Neuronal stem cell (in vitro differentiated cells): ENCODE measurements around the gene AADAT. TPM values are rescaled to one million over a fixed set of nuclear protein-coding genes. Genes with fewer than 3 reads are reported as not detected.

ENCODE experiments used
- DNase-seq: peaks from one replicate; pipeline ENCODE4 v3.0.0-alpha.2; 2013; ENCODE audit warnings: low spot score
- H2AFZ ChIP-seq: one replicate; pipeline ENCODE4 v1.6.1; 2013; ENCODE audit warnings: mild to moderate bottlenecking, low read length, inconsistent platforms
- H2AK5ac ChIP-seq: 2 replicates; pipeline ENCODE4 v1.6.1; 2013; ENCODE audit warnings: low read depth, mild to moderate bottlenecking, inconsistent platforms, low read length, moderate library complexity, mixed read lengths
- H2BK120ac ChIP-seq: 2 replicates; pipeline ENCODE4 v1.6.1; 2013; ENCODE audit warnings: low read depth, mild to moderate bottlenecking, inconsistent platforms, low read length, moderate library complexity, mixed read lengths
- H2BK12ac ChIP-seq: one replicate; pipeline ENCODE4 v1.6.1; 2013; ENCODE audit warnings: low read length, inconsistent platforms
- H2BK15ac ChIP-seq: 2 replicates; pipeline ENCODE4 v1.6.1; 2013; ENCODE audit warnings: mild to moderate bottlenecking, low read length, inconsistent platforms, mixed read lengths
- H2BK5ac ChIP-seq: one replicate; pipeline ENCODE4 v1.6.1; 2013; ENCODE audit warnings: inconsistent platforms, mild to moderate bottlenecking, low read length, moderate library complexity
- H3K14ac ChIP-seq: one replicate; pipeline ENCODE4 v1.6.1; 2013; ENCODE audit warnings: low read length, inconsistent platforms
- H3K18ac ChIP-seq: 2 replicates; pipeline ENCODE4 v1.6.1; 2013; ENCODE audit warnings: low read length, inconsistent platforms
- H3K23ac ChIP-seq: 2 replicates; pipeline ENCODE4 v1.6.1; 2013; ENCODE audit warnings: low read depth, mild to moderate bottlenecking, mixed read lengths, low read length, inconsistent platforms; ENCODE audit not compliant: poor library complexity
- H3K27ac ChIP-seq: replicated peaks from 3 replicates; pipeline ENCODE4 v1.5.1; 2013; ENCODE audit warnings: low read length, inconsistent platforms
- H3K27me3 ChIP-seq, 3 experiments: 2 replicates each; pipeline ENCODE4 v1.6.1; 2013; ENCODE audit warnings: low read length in 3 of 3, mild to moderate bottlenecking in 2 of 3, inconsistent platforms in 1 of 3, low read depth in 1 of 3, mixed read lengths in 1 of 3, moderate library complexity in 1 of 3; ENCODE audit not compliant: control insufficient read depth in 3 of 3, insufficient read depth in 3 of 3
- H3K36me3 ChIP-seq, 2 donors: replicated peaks in 1 of 2; 2 replicates each; pipeline ENCODE4 v1.6.1; 2013; ENCODE audit warnings: low read length in 2 of 2; ENCODE audit not compliant: control insufficient read depth in 2 of 2, insufficient read depth in 2 of 2
- H3K4ac ChIP-seq: 2 replicates; pipeline ENCODE4 v1.6.1; 2013; ENCODE audit warnings: inconsistent platforms, mild to moderate bottlenecking, low read length, moderate library complexity
- H3K4me1 ChIP-seq, 2 donors: 1 replicate in 1 of 2; 2 replicates in 1 of 2; pipeline ENCODE4 v1.6.1; 2013; ENCODE audit warnings: low read length in 2 of 2, low read depth in 1 of 2; ENCODE audit not compliant: control insufficient read depth in 2 of 2, insufficient read depth in 1 of 2
- H3K4me2 ChIP-seq: one replicate; pipeline ENCODE4 v1.6.1; 2013; ENCODE audit warnings: mild to moderate bottlenecking, low read length, inconsistent platforms; ENCODE audit not compliant: insufficient read depth, poor library complexity, severe bottlenecking
- H3K4me3 ChIP-seq, 2 donors: 2 replicates each; pipeline ENCODE4 v1.5.1; 2013; ENCODE audit warnings: low read length in 2 of 2, mild to moderate bottlenecking in 2 of 2, inconsistent platforms in 1 of 2, moderate library complexity in 1 of 2
- H3K79me1 ChIP-seq: one replicate; pipeline ENCODE4 v1.6.1; 2013; ENCODE audit warnings: low read depth, mild to moderate bottlenecking, inconsistent platforms, low read length, moderate library complexity
- H3K9ac ChIP-seq: one replicate; pipeline ENCODE4 v1.6.1; 2013; ENCODE audit warnings: mild to moderate bottlenecking, low read depth, low read length, inconsistent platforms; ENCODE audit not compliant: poor library complexity
- H3K9me3 ChIP-seq, 2 donors: replicated peaks in 1 of 2; 2 replicates each; pipeline versions ENCODE3 to v1.6.1; 2013; ENCODE audit warnings: low read length in 2 of 2, mild to moderate bottlenecking in 2 of 2, inconsistent platforms in 1 of 2, low read depth in 1 of 2, mixed read lengths in 1 of 2, moderate library complexity in 1 of 2; ENCODE audit not compliant: control insufficient read depth in 2 of 2, insufficient read depth in 1 of 2
- H4K8ac ChIP-seq: one replicate; pipeline ENCODE4 v1.6.1; 2013; ENCODE audit warnings: low read depth, mild to moderate bottlenecking, inconsistent platforms, low read length, moderate library complexity
- H4K91ac ChIP-seq: one replicate; pipeline ENCODE4 v1.6.1; 2013; ENCODE audit warnings: low read length, low read depth, mild to moderate bottlenecking, inconsistent platforms; ENCODE audit not compliant: poor library complexity
- WGBS, 2 donors: extraction: QIAGEN DNeasy Blood & Tissue Kit; methylation state at CpG; one replicate each; pipeline ENCODE4 v1.1.7; 2013; ENCODE audit warnings: missing lambda C conversion rate in 2 of 2, mixed read lengths in 1 of 2; ENCODE audit not compliant: insufficient read length in 2 of 2, insufficient replicate concordance in 1 of 2; ENCODE audit errors: extremely low coverage in 2 of 2; 5-methylcytosine and 5-hydroxymethylcytosine counted together
- small RNA-seq: library from polyadenylated mRNA; stranded (forward); fragments of <200 nt; extraction: miRNeasy Mini kit (QIAGEN cat#:217004); gene quantifications from one replicate; pipeline ENCODE3, GENCODE V24; 2013; ENCODE audit not compliant: insufficient read depth

The AADAT gene

DNA sequence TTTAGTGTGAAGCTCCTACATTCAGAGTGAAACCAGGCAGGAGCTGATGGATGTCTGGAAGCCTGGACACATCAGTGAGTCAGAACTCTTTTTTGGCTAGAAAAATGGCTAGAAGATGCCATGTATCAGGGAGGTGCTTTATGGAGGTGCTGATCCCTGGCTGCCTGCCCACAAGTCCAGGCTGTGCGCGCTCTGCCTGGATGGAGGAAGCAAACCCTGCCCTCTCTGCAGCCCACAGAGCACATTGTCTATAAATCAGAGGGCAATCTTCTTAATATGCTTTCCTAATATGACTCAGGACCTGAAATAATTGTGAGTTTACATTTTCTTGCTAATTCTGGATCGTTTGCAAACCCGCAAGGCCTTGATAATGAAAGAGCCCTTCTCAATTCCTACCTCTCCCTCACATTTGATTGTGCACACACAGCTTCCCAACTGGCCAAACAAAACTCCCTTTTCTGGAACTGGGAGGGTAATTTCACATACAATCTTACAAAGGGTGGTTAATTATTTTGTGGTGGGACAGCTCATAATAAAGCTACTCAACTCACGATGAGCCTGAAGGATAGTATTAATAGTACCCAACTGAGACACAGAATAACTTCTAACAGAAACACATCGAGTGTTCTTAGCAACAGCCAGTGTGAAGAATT, 75.3 kb downstream of the AADAT start:
- no peaks in the 10 kb centered on the region for H3K36me3 ChIP-seq
- H4K91ac ChIP-seq = no peak overlapping the region
- no CpG with 5 or more reads among the region's 6 CpGs for WGBS, 2 donors

DNA sequence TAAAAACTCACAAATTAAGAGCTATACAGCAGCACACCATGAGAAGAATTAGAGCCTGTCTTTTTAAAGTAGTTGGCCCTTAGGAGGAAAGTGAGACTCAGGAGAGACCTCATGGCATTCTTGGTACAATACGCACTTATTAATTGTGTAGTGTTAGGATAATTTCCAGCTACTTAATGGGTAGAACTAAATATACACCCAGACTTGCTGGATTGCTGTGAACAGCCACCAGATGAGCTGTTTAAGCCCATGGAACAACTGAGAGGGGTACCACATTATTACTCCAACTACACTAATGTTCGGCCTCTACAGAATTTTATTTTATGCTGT, 77.2 kb downstream of the AADAT start:
- H2AK5ac ChIP-seq = no peak overlapping the region
- H3K27me3 ChIP-seq = no peaks in the 10 kb centered on the region
- H4K8ac ChIP-seq = no peak overlapping the region
- no peak overlapping the region for H2BK5ac ChIP-seq
- H3K14ac ChIP-seq = no peak overlapping the region
- no peak overlapping the region for H3K27ac ChIP-seq
- H2BK120ac ChIP-seq = no peak overlapping the region
- DNase-seq = no peak
- H3K9ac ChIP-seq = no peak overlapping the region
- no peaks in the 10 kb centered on the region for H3K9me3 ChIP-seq
- no peak overlapping the region for H4K91ac ChIP-seq
- H2AFZ ChIP-seq = no peak overlapping the region
- no peaks in the 10 kb centered on the region for H3K4me1 ChIP-seq
- no peak overlapping the region for H3K18ac ChIP-seq
- no peak overlapping the region for H2BK12ac ChIP-seq
- H3K4ac ChIP-seq = no peak overlapping the region
- H2BK15ac ChIP-seq = no peak overlapping the region
- H3K4me2 ChIP-seq = no peak overlapping the region
- no peaks in the 10 kb centered on the region for H3K79me1 ChIP-seq
- H3K36me3 ChIP-seq = no peaks in the 10 kb centered on the region
- no peak overlapping the region for H3K4me3 ChIP-seq
- WGBS, 2 donors = no CpG with 5 or more reads among the region's 2 CpGs
- no peak overlapping the region for H3K23ac ChIP-seq

More for the DNA sequence above, 75.3 kb downstream of the AADAT start:
- Histone ChIP-seq H3K4me1 (no peaks in the 10 kb centered on the region), H3K18ac (no peak overlapping the region), H3K27ac (no peak overlapping the region), H3K4ac (no peak overlapping the region), H2BK5ac (no peak overlapping the region), H2AFZ (no peak overlapping the region), H3K27me3 (no peaks in the 10 kb centered on the region), H3K4me3 (no peak overlapping the region), H3K23ac (no peak overlapping the region), H2BK120ac (no peak overlapping the region), H3K79me1 (no peaks in the 10 kb centered on the region), H3K4me2 (no peak overlapping the region), H2AK5ac (no peak overlapping the region), H3K9me3 (no peaks in the 10 kb centered on the region), H3K14ac (no peak overlapping the region), H3K9ac (no peak overlapping the region), H4K8ac (no peak overlapping the region), H2BK12ac (no peak overlapping the region), H2BK15ac (no peak overlapping the region)
- DNase-seq = no peak

DNA sequence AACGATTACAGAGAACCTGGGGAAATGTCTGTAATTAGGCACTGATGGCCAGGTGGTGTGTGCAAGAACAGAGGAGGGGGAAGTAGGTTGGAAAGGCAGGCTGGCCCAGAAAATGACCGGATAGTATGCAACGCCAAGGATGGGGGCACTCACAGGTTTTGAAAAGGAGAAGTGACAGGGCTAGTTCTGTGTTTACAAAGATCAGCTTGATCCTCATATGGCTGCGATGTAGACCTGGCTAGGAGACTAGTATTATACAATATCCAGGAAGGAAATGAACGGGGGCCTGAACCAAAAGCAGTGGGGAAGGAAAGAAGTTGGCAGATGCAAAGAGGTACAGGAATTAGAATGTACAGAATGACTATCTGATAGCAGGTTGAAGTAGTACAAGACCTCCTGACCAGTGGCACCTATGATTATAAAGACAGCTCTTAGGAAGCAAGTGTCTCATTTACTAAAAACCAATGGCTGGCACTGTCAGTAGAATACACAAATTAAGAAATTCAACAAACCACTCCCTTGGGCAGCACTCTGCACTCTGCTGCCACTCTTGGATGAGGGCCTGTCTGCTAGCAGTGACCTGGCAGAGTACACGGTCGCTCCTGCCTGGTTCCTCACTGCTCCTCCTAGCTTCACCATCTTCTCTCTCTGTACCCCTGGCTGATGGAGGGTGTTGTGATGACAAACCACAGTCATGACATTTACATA, 77.7 kb downstream of the AADAT start:
- Histone ChIP-seq H2AFZ (no peak overlapping the region), H3K18ac (no peak overlapping the region), H2AK5ac (no peak overlapping the region), H2BK5ac (no peak overlapping the region), H2BK120ac (no peak overlapping the region), H3K4me2 (no peak overlapping the region), H3K14ac (no peak overlapping the region), H3K4ac (no peak overlapping the region), H4K91ac (no peak overlapping the region), H3K9ac (no peak overlapping the region), H2BK12ac (no peak overlapping the region), H2BK15ac (no peak overlapping the region), H4K8ac (no peak overlapping the region), H3K27me3 (no peaks in the 10 kb centered on the region), H3K79me1 (no peaks in the 10 kb centered on the region), H3K4me3 (no peak overlapping the region), H3K23ac (no peak overlapping the region), H3K9me3 (no peaks in the 10 kb centered on the region), H3K27ac (no peak overlapping the region), H3K36me3 (no peaks in the 10 kb centered on the region), H3K4me1 (no peaks in the 10 kb centered on the region)
- DNase-seq = no peak
- WGBS, 2 donors = no CpG with 5 or more reads among the region's 7 CpGs

Small RNAs within 50 kb of the gene (small RNA-seq; reads per million reads assigned to genes)
- gene APOBEC3AP1 = not detected
